Neural cell (in vitro differentiated cells): ENCODE measurements around the gene CCNA2. TPM values are rescaled to one million over a fixed set of nuclear protein-coding genes. Genes with fewer than 3 reads are reported as not detected.

ENCODE experiments used
- H2AFZ ChIP-seq: fragments of 200-600, 300-800 bp; sonication (generic), shearing (Covaris generic); 2 replicates; pipeline ENCODE4 v1.6.0; 2014; ENCODE audit warnings: low read depth, mild to moderate bottlenecking, antibody characterized with exemption, low read length, moderate library complexity
- H3F3A ChIP-seq: fragments of 200-600 bp; shearing (Covaris generic); 2 replicates; pipeline ENCODE4 v1.6.1; 2016; ENCODE audit warnings: mild to moderate bottlenecking, moderate library complexity, mixed read lengths, antibody characterized with exemption, low read length; ENCODE audit not compliant: insufficient read depth, poor library complexity, severe bottlenecking
- H3K27ac ChIP-seq: fragments of 200-600, 300-800 bp; sonication (generic), shearing (Covaris generic); 2 replicates; pipeline ENCODE4 v1.5.1; 2014; ENCODE audit warnings: mild to moderate bottlenecking, low read length, moderate library complexity
- H3K27me3 ChIP-seq: fragments of 300-800, 200-600 bp; sonication (generic), shearing (Covaris generic); 2 replicates; pipeline ENCODE4 v1.6.0; 2014; ENCODE audit warnings: mild to moderate bottlenecking, low read depth, low read length, moderate library complexity; ENCODE audit not compliant: insufficient read depth
- H3K36me3 ChIP-seq: fragments of 300-800, 200-600 bp; sonication (generic), shearing (Covaris generic); 2 replicates; pipeline ENCODE4 v1.5.1; 2014; ENCODE audit warnings: mild to moderate bottlenecking, antibody characterized with exemption, low read length, moderate library complexity; ENCODE audit not compliant: insufficient read depth
- H3K4me2 ChIP-seq: fragments of 300-800, 200-600 bp; sonication (generic), shearing (Covaris generic); 2 replicates; pipeline ENCODE4 v1.6.0; 2014; ENCODE audit warnings: mild to moderate bottlenecking, low read length
- H3K4me3 ChIP-seq: fragments of 300-800, 200-600 bp; sonication (generic), shearing (Covaris generic); 2 replicates; pipeline ENCODE4 v1.5.1; 2014; ENCODE audit warnings: mild to moderate bottlenecking, low read length, moderate library complexity
- H3K79me2 ChIP-seq: fragments of 200-600 bp; shearing (Covaris generic); replicated peaks from 2 replicates; pipeline ENCODE4 v1.6.0; 2014; ENCODE audit warnings: mild to moderate bottlenecking, low read length, moderate library complexity; ENCODE audit not compliant: insufficient read depth
- H3K9ac ChIP-seq: fragments of 300-800, 200-600 bp; sonication (generic), shearing (Covaris generic); 2 replicates; pipeline ENCODE4 v1.6.1; 2016; ENCODE audit warnings: mild to moderate bottlenecking, low read length, mixed read lengths
- H3K9me2 ChIP-seq: fragments of 200-600 bp; shearing (Covaris generic); 2 replicates; pipeline ENCODE4 v1.6.1; 2016; ENCODE audit warnings: mild to moderate bottlenecking, low read length, mixed read lengths; ENCODE audit not compliant: insufficient read depth
- H3K9me3 ChIP-seq: fragments of 200-600, 300-800 bp; sonication (generic), shearing (Covaris generic); 2 replicates; pipeline ENCODE4 v1.6.1; 2016; ENCODE audit warnings: mild to moderate bottlenecking, mixed run types, low read length, moderate library complexity, mixed read lengths
- H4K20me1 ChIP-seq: fragments of 200-600 bp; shearing (Covaris generic); 2 replicates; pipeline ENCODE4 v1.6.1; 2016; ENCODE audit warnings: mild to moderate bottlenecking, mixed run types; ENCODE audit not compliant: insufficient read depth
- EP300 ChIP-seq: fragments of 450-650 bp; conservative IDR thresholded peaks from 2 replicates; pipeline ENCODE4 v1.6.1; 2014; ENCODE audit warnings: antibody characterized with exemption, mild to moderate bottlenecking, moderate library complexity; ENCODE audit not compliant: poor library complexity, severe bottlenecking
- EZH2 ChIP-seq: fragments of 200-600, 300-800 bp; shearing (Covaris generic), sonication (generic); IDR thresholded peaks from 2 replicates; pipeline ENCODE4 v1.6.1; 2014; ENCODE audit warnings: antibody characterized with exemption, low read length, borderline replicate concordance, mild to moderate bottlenecking; ENCODE audit not compliant: insufficient read depth, poor library complexity, severe bottlenecking
- MXI1 ChIP-seq: fragments of 450-650 bp; conservative IDR thresholded peaks from 2 replicates; pipeline ENCODE4 v1.6.1; 2014; ENCODE audit warnings: antibody characterized with exemption, mild to moderate bottlenecking; ENCODE audit not compliant: poor library complexity, severe bottlenecking
- POLR2AphosphoS5 ChIP-seq: IDR thresholded peaks from 2 replicates; pipeline ENCODE4 v1.6.1; 2012
- RAD21 ChIP-seq: fragments of 450-650 bp; conservative IDR thresholded peaks from 2 replicates; pipeline ENCODE4 v1.6.1; 2014; ENCODE audit warnings: antibody characterized with exemption, mild to moderate bottlenecking, moderate library complexity
- REST ChIP-seq: IDR thresholded peaks from 2 replicates; pipeline ENCODE4 v1.6.1; 2012; ENCODE audit warnings: borderline replicate concordance
- SMC3 ChIP-seq: fragments of 450-650 bp; conservative IDR thresholded peaks from 2 replicates; pipeline ENCODE4 v1.6.1; 2014; ENCODE audit warnings: antibody characterized with exemption, mild to moderate bottlenecking, moderate library complexity; ENCODE audit not compliant: poor library complexity
- TAF1 ChIP-seq: IDR thresholded peaks from 2 replicates; pipeline ENCODE4 v1.6.1; 2012; ENCODE audit warnings: low read depth
- polyA plus RNA-seq: library from polyadenylated mRNA; depleted of rRNA; stranded (reverse); fragments of >200 nt; gene quantifications from 2 replicates; pipeline ENCODE4 v1.2.3, GENCODE V29; 2014
- TF ChIP-seq, protein P1 (sequence below): fragments of 450-650 bp; IDR thresholded peaks from 2 replicates; pipeline ENCODE4 v1.5.1; 2014; ENCODE audit warnings: antibody characterized with exemption, mild to moderate bottlenecking, moderate library complexity; ENCODE audit not compliant: poor library complexity, severe bottlenecking

The CCNA2 gene
- polyA plus RNA-seq, 1 donor from 2014 or later, result 7.5 TPM

DNA sequence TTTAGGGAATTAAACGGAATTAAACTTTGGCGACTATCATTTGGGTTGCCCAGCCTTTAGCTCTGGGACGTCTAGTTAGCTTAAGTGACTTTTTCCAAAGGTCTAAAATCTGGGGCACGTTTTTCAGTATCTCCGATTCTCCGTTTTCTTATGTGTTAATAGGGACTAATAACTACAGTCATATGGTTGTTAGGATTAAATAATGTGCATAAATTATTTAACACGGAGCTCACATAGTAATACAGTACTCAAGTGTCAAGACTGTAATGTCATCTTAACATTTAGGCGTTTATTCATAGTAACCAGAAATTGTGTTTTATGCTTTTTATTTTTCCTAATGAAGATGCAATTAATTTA lies 466 bp upstream of the CCNA2 start:
- H3K27me3 ChIP-seq, result no peaks in the 10 kb centered on the region
- H2AFZ ChIP-seq, result peak overlapping the region; percentile 71
- H4K20me1 ChIP-seq, result no peaks in the 10 kb centered on the region
- H3K79me2 ChIP-seq, result peaks cover 26% of the 10 kb centered on the region
- no peak overlapping the region for H3K27ac ChIP-seq
- no peaks in the 10 kb centered on the region for H3F3A ChIP-seq
- H3K9ac ChIP-seq, result peak overlapping the region; percentile 59
- peak overlapping the region; percentile 81 for H3K4me3 ChIP-seq
- peak overlapping the region; percentile 80 for H3K4me2 ChIP-seq
- no peak for TF ChIP-seq MXI1
- TF ChIP-seq POLR2AphosphoS5, result no peak
- no peak for TF ChIP-seq SMC3
- no peak for TF ChIP-seq EZH2
- TF ChIP-seq, protein P1, sequence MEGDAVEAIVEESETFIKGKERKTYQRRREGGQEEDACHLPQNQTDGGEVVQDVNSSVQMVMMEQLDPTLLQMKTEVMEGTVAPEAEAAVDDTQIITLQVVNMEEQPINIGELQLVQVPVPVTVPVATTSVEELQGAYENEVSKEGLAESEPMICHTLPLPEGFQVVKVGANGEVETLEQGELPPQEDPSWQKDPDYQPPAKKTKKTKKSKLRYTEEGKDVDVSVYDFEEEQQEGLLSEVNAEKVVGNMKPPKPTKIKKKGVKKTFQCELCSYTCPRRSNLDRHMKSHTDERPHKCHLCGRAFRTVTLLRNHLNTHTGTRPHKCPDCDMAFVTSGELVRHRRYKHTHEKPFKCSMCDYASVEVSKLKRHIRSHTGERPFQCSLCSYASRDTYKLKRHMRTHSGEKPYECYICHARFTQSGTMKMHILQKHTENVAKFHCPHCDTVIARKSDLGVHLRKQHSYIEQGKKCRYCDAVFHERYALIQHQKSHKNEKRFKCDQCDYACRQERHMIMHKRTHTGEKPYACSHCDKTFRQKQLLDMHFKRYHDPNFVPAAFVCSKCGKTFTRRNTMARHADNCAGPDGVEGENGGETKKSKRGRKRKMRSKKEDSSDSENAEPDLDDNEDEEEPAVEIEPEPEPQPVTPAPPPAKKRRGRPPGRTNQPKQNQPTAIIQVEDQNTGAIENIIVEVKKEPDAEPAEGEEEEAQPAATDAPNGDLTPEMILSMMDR, result no peak
- TF ChIP-seq RAD21, result no peak
- no peak for TF ChIP-seq EP300
- TF ChIP-seq REST, result no peak
- TF ChIP-seq TAF1, result no peak
- H3K9me2 ChIP-seq, result no peaks in the 10 kb centered on the region
- no peaks in the 10 kb centered on the region for H3K9me3 ChIP-seq
- H3K36me3 ChIP-seq, result peaks cover 4% of the 10 kb centered on the region

DNA sequence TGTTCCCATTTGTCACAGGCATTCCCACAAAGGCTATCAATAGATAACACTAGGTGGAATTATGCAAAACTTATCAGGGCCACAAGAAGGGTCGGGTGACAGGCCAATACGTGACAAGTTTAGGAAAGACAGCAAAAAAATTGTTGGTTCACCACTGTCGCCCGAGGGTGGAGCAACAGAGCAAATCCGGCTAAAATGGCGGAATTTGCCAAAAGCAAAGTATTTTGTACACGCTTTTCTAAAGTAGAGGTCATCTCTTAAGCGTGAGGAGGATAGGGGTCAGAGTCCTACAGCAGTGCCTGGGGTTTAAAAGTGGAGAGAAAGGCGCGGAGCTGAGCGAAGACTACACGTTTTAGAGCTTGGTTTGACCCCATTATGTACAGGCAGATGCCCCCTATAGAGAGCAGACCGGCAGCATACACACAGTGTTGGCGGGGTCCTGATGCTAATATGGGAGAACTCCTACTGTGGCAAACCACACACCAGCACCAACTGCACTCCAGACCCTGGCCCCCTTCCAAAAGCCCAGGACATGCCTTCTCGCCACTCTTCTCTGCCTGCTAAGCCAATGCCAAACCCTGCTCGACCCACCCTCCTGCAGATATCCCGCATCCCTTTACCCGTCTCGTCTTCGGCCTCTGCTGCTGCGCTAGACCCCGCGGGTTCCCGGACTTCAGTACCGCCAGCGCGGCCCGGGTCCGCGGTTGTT lies 733 bp downstream of the CCNA2 start:
- Histone ChIP-seq H3K79me2 (peaks cover 26% of the 10 kb centered on the region), H3K27me3 (no peaks in the 10 kb centered on the region), H3K9me3 (no peaks in the 10 kb centered on the region), H3K4me2 (peak overlapping the region; percentile 68), H3F3A (no peaks in the 10 kb centered on the region), H4K20me1 (no peaks in the 10 kb centered on the region), H3K9ac (peak overlapping the region; percentile 13), H3K4me3 (peak overlapping the region; percentile 81), H2AFZ (no peak overlapping the region), H3K27ac (no peak overlapping the region), H3K36me3 (peaks cover 4% of the 10 kb centered on the region), H3K9me2 (no peaks in the 10 kb centered on the region)
- no peak for TF ChIP-seq SMC3
- TF ChIP-seq, protein P1, result no peak
- no peak for TF ChIP-seq REST
